HepG2 (cell line): Measurements from ENCODE around the gene MEX3A. TPM values are rescaled to one million over a fixed set of nuclear protein-coding genes. Genes with fewer than 3 reads are reported as not detected.
A peak's percentile ranks its signal among the peaks of the same experiment; 100 is the strongest.

Experiments
- ATF1 ChIP-seq: IDR thresholded peaks from 2 replicates; pipeline ENCODE4 v1.6.1; 2016; ENCODE audit warnings: mild to moderate bottlenecking, control low read depth
- BORCS8-MEF2B ChIP-seq: sonication (generic); formaldehyde crosslinking; IDR thresholded peaks from 2 replicates; pipeline ENCODE4 v1.8.0; 2022; ENCODE audit warnings: mild to moderate bottlenecking, missing genetic modification reagents
- CEBPB ChIP-seq: IDR thresholded peaks from 2 replicates; pipeline ENCODE4 v1.6.1; 2011; ENCODE audit warnings: low read depth, low read length, improper control_type of control experiment, borderline replicate concordance
- HHEX ChIP-seq: IDR thresholded peaks from 2 replicates; pipeline ENCODE4 v1.6.1; 2016; ENCODE audit warnings: control low read depth
- PAXIP1 ChIP-seq: sonication (generic); formaldehyde crosslinking; conservative IDR thresholded peaks from 2 replicates; pipeline ENCODE4 v1.4.0; 2020; ENCODE audit warnings: mild to moderate bottlenecking, missing genetic modification reagents, moderate library complexity
- PHF8 ChIP-seq: sonication (generic); formaldehyde crosslinking; IDR thresholded peaks from 2 replicates; pipeline ENCODE4 v1.5.0; 2020; ENCODE audit warnings: missing genetic modification reagents
- ZMYM3 ChIP-seq: sonication (generic); formaldehyde crosslinking; IDR thresholded peaks from 2 replicates; pipeline ENCODE4 v1.5.1; 2020; ENCODE audit warnings: mild to moderate bottlenecking, missing genetic modification reagents
- ZNF577 ChIP-seq: sonication (generic); formaldehyde crosslinking; IDR thresholded peaks from 2 replicates; pipeline ENCODE4 v1.4.0; 2020; ENCODE audit warnings: mild to moderate bottlenecking, low read depth, missing genetic modification reagents, borderline replicate concordance
- ZXDC ChIP-seq: sonication (generic); formaldehyde crosslinking; IDR thresholded peaks from 2 replicates; pipeline ENCODE4 v1.5.0; 2020; ENCODE audit warnings: mild to moderate bottlenecking, missing genetic modification reagents
- polyA plus RNA-seq, 8 experiments: library from polyadenylated mRNA; depleted of rRNA in 3 of 8; stranded (reverse) in 7 of 8; unstranded in 1 of 8; fragments of >200 nt; fragmentation: Illumina TruSeq in 4 of 8; extraction: Trizol in 4 of 8; gene quantifications; 2 replicates each; pipeline versions ENCODE4 v1.2.1 to v1.2.3, GENCODE V29; 2011 to 2016; ENCODE audit warnings: low read depth in 4 of 8, missing spikeins in 1 of 8, mixed read lengths in 1 of 8; ENCODE audit not compliant: insufficient read depth in 1 of 8
- total RNA-seq, 5 experiments: library from RNA; depleted of rRNA; stranded (reverse); fragments of >200 nt; fragmentation: Illumina TruSeq; extraction: Trizol; gene quantifications; 2 replicates each; pipeline ENCODE4 v1.2.3, GENCODE V29; 2016; ENCODE audit warnings: low read depth in 1 of 5
- TF ChIP-seq, protein P1 (sequence below): sonication (generic); formaldehyde crosslinking; IDR thresholded peaks from 2 replicates; pipeline ENCODE4 v1.4.0; 2020; ENCODE audit warnings: missing genetic modification reagents

The MEX3A gene
- total and polyA plus RNA-seq, 2 of the 13 experiments (the other 11 are each of a cell fraction or from before 2014, with no cell fraction given), result 7.6 to 9.1 TPM

- TF ChIP-seq PAXIP1 (CRISPR knock-in tag) (no peak), HHEX (no peak), PHF8 (CRISPR knock-in tag) (0 out of 2 replicates have a peak, but pooled peaks have one; percentile 3), ZMYM3 (CRISPR knock-in tag) (0 out of 2 replicates have a peak, but pooled peaks have one; percentile 35), CEBPB (no peak), BORCS8-MEF2B (no peak), ZXDC (CRISPR knock-in tag) (no peak), ATF1 (CRISPR knock-in tag) (no peak), ZNF577 (CRISPR knock-in tag) (no peak)
- TF ChIP-seq, protein P1, sequence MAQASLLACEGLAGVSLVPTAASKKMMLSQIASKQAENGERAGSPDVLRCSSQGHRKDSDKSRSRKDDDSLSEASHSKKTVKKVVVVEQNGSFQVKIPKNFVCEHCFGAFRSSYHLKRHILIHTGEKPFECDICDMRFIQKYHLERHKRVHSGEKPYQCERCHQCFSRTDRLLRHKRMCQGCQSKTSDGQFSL (CRISPR knock-in tag), result peak; percentile 72; the same call in 1 of the 2 replicates
These were observed 1.8 kb upstream of the MEX3A start (continued) for GRCh38 chr1:156083800-156084790.
